C4-2B (cell line): Measurements from ENCODE around the gene KIAA0586.
A peak's percentile ranks its signal among the peaks of the same experiment; 100 is the strongest.

ENCODE experiments used
- H3K27ac ChIP-seq: fragments of 450-650 bp; 2 replicates; pipeline ENCODE4 v1.5.1; 2017
- ZFX ChIP-seq: fragments of 450-650 bp; IDR thresholded peaks from 2 replicates; pipeline ENCODE4 v1.6.1; 2017
- TF ChIP-seq, protein P1 (sequence below): fragments of 450-650 bp; conservative IDR thresholded peaks from 2 replicates; pipeline ENCODE4 v1.5.1; 2017; ENCODE audit warnings: mild to moderate bottlenecking

KIAA0586 gene

GRCh38 chr14:58565832-58566231 lies 138.3 kb downstream of the KIAA0586 start:
- no peak for TF ChIP-seq ZFX
- TF ChIP-seq, protein P1, sequence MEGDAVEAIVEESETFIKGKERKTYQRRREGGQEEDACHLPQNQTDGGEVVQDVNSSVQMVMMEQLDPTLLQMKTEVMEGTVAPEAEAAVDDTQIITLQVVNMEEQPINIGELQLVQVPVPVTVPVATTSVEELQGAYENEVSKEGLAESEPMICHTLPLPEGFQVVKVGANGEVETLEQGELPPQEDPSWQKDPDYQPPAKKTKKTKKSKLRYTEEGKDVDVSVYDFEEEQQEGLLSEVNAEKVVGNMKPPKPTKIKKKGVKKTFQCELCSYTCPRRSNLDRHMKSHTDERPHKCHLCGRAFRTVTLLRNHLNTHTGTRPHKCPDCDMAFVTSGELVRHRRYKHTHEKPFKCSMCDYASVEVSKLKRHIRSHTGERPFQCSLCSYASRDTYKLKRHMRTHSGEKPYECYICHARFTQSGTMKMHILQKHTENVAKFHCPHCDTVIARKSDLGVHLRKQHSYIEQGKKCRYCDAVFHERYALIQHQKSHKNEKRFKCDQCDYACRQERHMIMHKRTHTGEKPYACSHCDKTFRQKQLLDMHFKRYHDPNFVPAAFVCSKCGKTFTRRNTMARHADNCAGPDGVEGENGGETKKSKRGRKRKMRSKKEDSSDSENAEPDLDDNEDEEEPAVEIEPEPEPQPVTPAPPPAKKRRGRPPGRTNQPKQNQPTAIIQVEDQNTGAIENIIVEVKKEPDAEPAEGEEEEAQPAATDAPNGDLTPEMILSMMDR, result peak; percentile 33
- H3K27ac ChIP-seq, result no peak overlapping the region

DNA sequence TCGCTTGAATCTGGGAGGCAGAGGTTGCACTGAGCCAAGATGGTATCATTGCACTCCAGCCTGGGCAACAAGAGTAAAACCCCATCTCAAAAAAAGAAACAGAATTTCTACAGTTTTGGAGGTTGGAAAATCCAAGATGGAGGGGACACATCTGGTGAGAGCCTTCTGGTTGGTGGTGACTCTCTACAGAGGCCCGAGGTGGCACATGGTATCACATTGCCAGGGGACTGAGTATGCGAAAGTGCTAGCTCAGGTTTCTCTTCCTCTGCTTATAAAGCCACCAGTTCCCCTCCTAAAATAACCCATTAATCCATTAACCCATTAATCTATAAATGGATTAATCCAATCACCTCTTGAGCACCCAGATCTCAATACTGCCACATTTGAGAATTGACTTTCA lies 139.5 kb downstream of the KIAA0586 start:
- H3K27ac ChIP-seq, result no peak overlapping the region
- TF ChIP-seq, protein P1, result no peak
- TF ChIP-seq ZFX, result no peak

DNA sequence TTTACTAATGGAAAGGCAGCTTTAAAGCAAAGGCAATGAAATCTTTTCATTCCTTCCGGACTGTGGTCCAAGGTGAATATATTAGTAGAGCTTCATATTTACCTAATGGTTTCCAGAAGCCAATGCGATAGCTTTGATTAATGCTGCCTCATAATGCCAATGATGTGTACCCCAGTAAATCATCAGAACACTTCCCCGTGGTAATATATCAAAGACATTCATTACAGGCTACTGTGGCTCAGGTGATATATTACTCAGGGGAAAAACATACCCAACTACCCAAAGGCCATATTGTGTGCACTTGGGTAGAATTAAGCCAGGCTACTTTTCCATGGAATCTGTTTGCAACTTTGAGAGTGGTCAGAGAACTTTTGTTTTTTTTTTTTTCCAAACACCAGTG lies 140.8 kb downstream of the KIAA0586 start:
- TF ChIP-seq ZFX, result no peak
- TF ChIP-seq, protein P1, result no peak
- H3K27ac ChIP-seq, result no peak overlapping the region

- TF ChIP-seq, protein P1, result no peak
- no peak for TF ChIP-seq ZFX
These were observed 143.7 kb downstream of the KIAA0586 start for GRCh38 chr14:58571256-58571655.

DNA sequence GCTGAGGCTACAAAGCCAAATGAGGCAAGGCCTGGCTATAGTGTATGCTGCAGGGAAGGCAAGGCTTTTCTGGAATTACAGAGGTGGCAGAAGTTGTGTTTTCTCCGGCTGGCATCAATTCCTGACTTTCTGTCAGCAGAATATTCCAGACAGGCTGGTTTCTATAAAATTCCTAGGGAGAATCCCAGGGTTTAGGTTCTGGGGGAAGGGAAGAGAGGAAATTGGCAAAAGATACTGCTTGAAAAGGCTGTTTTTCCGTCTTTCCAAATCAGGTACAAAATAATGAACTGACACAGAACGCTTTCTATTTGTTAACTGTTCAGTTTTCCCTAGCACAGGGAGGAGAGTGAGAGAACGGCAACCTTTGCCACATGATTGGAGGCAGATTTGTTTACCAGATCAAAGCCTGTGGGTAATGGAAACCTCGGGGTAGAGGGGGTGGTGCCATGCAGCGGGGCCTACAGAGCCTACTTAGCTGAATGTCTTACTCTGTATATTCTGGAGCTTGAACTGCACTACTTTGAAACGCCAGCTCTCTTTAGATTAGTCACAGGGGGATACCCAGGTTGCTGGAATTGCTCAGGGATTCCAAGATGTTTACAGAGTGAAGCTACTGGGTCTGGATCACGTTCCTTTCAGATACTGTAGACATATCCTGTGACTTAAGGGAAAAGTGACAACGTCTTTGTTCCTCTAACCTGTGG lies 144.4 kb downstream of the KIAA0586 start:
- TF ChIP-seq, protein P1, result no peak
- no peak for TF ChIP-seq ZFX
- no peak overlapping the region for H3K27ac ChIP-seq

More at GRCh38 chr14:58571256-58571655, 143.7 kb downstream of the KIAA0586 start:
- no peak overlapping the region for H3K27ac ChIP-seq

- TF ChIP-seq, protein P1, result no peak
- no peak for TF ChIP-seq ZFX
- H3K27ac ChIP-seq, result no peak overlapping the region
These were observed 144.9 kb downstream of the KIAA0586 start for GRCh38 chr14:58572473-58572853.

GRCh38 chr14:58572863-58573262 lies 145.3 kb downstream of the KIAA0586 start:
- TF ChIP-seq, protein P1, result no peak
- no peak for TF ChIP-seq ZFX
- H3K27ac ChIP-seq, result no peak overlapping the region
